ENCODE data around the gene NRN1L. TPM values are rescaled to one million over a fixed set of nuclear protein-coding genes. Genes with fewer than 3 reads are reported as not detected.

Gene NRN1L
- total RNA-seq, 2 donors from 2014 or later = not detected

DNA sequence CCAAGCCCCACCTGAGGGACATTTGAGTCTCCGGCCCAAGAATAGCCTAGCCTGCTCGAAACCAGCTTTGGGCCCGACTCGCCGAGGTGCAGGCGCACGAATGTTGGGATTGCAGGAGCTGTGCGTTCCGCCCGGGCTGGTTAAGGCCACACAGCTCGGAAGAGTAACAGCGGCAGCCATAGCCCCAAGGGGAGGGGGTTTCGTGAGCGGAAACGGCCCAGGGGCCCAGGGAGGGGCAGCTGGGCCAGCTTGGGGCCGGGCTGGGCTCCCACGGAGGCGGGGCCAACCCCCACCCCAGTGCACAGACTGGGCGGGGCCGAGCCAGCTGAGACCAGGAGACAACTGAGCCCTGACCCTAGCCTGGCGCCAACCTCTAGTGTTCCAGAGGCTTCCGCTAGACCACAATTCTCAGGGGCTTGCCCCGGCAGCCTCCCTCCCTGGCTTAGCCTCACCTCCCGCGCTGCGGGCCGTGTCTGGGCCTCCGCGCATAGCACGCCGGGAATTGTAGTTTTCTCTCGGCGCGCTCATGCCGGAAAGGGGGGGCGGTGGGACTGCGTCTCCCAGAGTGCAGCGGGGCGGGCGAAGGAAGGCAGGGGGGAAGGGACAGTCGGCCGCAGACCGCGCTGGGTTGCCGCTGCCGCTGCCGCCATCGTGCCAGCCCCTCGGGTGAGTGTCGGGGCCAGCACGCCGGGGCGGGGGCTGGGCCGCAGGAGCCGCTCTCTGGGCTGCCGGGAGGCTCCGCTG is 38.2 kb upstream of the NRN1L start, which contains the start of gene NUTF2:
Gene NUTF2, plus strand, starts transcription at position 614 of the 744 bp plus-strand sequence. CDS start 18,198 bp downstream, outside the sequence.
- peaks cover 2% of the 10 kb centered on the region for H3K36me3 ChIP-seq
- ATAC-seq (ENCODE audit: insufficient number of reproducible peaks, low FRiP score, low read depth) = peak; percentile 81
- no peaks in the 10 kb centered on the region for H3K27me3 ChIP-seq (replicated peaks; ENCODE audit: insufficient read depth)
- H3K9me3 ChIP-seq = no peaks in the 10 kb centered on the region
- peak; percentile 73 for DNase-seq (ENCODE audit: low spot score)
- TF ChIP-seq, protein P1, sequence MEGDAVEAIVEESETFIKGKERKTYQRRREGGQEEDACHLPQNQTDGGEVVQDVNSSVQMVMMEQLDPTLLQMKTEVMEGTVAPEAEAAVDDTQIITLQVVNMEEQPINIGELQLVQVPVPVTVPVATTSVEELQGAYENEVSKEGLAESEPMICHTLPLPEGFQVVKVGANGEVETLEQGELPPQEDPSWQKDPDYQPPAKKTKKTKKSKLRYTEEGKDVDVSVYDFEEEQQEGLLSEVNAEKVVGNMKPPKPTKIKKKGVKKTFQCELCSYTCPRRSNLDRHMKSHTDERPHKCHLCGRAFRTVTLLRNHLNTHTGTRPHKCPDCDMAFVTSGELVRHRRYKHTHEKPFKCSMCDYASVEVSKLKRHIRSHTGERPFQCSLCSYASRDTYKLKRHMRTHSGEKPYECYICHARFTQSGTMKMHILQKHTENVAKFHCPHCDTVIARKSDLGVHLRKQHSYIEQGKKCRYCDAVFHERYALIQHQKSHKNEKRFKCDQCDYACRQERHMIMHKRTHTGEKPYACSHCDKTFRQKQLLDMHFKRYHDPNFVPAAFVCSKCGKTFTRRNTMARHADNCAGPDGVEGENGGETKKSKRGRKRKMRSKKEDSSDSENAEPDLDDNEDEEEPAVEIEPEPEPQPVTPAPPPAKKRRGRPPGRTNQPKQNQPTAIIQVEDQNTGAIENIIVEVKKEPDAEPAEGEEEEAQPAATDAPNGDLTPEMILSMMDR (IDR thresholded peaks at IDR 0.05) = no peak
- H3K27ac ChIP-seq = peak within 1 kb of the TSS; percentile 89 to 97
- peaks cover 40 to 52% of the 10 kb centered on the region in 2 donors for H3K4me1 ChIP-seq (ENCODE audit: control insufficient read depth in 1 of 2, low read depth in 2 of 2)
- peak within 1 kb of the TSS; percentile 100 for H3K4me3 ChIP-seq

DNA sequence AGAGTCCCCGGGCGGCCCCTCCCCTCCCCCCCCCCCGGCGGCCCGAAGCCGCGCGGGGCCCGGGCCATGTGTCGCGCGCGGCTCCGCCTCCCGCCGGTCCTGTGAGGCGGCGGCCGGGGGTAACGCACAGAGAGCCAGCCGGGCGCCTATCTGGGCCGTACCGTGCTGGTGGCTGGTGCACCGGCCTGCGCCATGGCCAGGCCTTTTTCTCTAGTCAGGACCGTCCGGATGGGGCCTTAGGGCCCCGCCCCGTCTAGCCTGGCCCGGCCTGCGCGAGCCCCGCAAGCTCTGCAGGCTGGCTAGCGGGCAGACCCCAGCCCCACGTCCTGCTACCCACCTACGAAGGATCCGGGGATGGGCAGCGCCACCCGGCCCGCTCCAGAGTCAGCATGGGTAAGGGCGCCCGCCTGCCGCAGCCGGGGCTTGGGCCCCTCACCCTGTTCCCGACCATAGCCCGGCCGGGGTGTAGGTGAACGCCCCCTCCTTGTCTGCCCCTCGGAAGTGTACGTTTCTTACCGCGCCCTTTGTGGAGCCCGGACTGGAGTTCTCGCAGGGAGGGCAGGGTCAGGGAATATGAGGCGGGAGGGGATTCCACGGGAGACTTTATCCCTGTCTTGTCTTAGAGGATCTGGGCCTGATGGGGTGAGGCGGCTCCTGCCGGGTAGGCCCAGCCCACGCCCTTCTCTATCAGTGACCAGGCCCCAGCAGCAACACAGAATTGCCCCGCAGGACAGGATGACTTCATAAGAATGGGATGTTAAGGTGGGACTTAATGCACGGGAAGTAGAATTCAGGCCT is 37.4 kb upstream of the NRN1L start, which contains the start of gene CENPT:
Gene CENPT, minus strand, starts transcription at position 630 of the 798 bp plus-strand sequence. CDS start 13,834 bp downstream, outside the sequence.
- Histone ChIP-seq H3K36me3 (peaks cover 2% of the 10 kb centered on the region), H3K27ac (peak within 1 kb of the TSS; percentile 89 to 97), H3K27me3 (replicated peaks; ENCODE audit: insufficient read depth) (no peaks in the 10 kb centered on the region), H3K9me3 (no peaks in the 10 kb centered on the region), H3K4me1 (ENCODE audit: control insufficient read depth in 1 of 2, low read depth in 2 of 2) (peaks cover 40 to 52% of the 10 kb centered on the region in 2 donors), H3K4me3 (peak within 1 kb of the TSS; percentile 100)
- TF ChIP-seq, protein P1 (IDR thresholded peaks at IDR 0.05) = no peak
- ATAC-seq (ENCODE audit: insufficient number of reproducible peaks, low FRiP score, low read depth) = peak; percentile 34
- DNase-seq (ENCODE audit: low spot score) = no peak

DNA sequence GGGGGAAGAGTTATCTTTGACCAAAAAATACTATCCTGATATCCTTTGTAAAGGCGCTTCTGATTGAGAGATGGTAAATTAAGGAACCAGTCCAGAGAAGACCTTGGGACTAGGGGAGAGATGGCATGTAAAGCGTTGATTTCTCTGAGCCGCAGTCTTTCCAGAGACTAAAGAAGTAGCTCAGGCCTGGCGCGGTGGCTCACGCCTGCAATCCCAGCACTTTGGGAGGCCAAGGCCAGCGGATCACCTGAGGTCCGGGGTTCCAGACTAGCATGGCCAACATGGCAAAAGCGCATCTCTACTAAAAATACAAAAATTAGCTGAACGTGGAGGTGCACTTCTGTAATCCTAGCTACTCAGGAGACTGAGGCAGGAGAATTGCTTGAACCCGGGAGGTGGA is 36.6 kb upstream of the NRN1L start:
- Histone ChIP-seq H3K27me3 (replicated peaks; ENCODE audit: insufficient read depth) (no peaks in the 10 kb centered on the region), H3K27ac (peak overlapping the region; percentile 89 to 97), H3K4me3 (peak overlapping the region; percentile 100), H3K4me1 (ENCODE audit: control insufficient read depth in 1 of 2, low read depth in 2 of 2) (peaks cover 40 to 49% of the 10 kb centered on the region in 2 donors), H3K36me3 (peaks cover 2% of the 10 kb centered on the region), H3K9me3 (no peaks in the 10 kb centered on the region)
- TF ChIP-seq, protein P1 (IDR thresholded peaks at IDR 0.05) = no peak
- ATAC-seq (ENCODE audit: insufficient number of reproducible peaks, low FRiP score, low read depth) (no peak), DNase-seq (ENCODE audit: low spot score) (no peak)

DNA sequence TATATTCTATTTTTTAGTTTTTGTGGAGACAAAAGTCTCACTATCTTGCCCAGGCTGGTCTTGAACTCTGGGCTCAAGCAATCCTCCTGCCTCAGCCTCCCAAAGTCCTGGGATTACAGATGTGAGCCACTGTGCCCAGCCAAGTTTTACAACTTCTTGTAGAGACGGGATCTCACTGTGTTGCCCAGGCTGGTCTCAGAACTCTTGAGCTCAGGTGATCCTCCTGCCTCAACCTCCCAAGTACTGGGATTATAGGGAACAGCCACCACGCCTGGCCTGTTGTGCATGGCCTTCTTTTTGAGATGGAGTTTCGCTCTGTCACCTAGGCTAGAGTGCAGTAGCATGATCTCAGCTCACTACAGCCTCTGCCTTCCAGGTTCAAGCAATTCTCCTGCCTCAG is 31.0 kb upstream of the NRN1L start:
- TF ChIP-seq, protein P1 (IDR thresholded peaks at IDR 0.05) = no peak
- ATAC-seq (ENCODE audit: insufficient number of reproducible peaks, low FRiP score, low read depth) = no peak
- Histone ChIP-seq H3K4me1 (ENCODE audit: control insufficient read depth in 1 of 2, low read depth in 2 of 2) (peaks cover 17 to 38% of the 10 kb centered on the region in 2 donors), H3K36me3 (peaks cover 2% of the 10 kb centered on the region), H3K4me3 (no peak overlapping the region), H3K27ac (no peak overlapping the region), H3K27me3 (replicated peaks; ENCODE audit: insufficient read depth) (no peaks in the 10 kb centered on the region), H3K9me3 (no peaks in the 10 kb centered on the region)
- DNase-seq (ENCODE audit: low spot score) = no peak

DNA sequence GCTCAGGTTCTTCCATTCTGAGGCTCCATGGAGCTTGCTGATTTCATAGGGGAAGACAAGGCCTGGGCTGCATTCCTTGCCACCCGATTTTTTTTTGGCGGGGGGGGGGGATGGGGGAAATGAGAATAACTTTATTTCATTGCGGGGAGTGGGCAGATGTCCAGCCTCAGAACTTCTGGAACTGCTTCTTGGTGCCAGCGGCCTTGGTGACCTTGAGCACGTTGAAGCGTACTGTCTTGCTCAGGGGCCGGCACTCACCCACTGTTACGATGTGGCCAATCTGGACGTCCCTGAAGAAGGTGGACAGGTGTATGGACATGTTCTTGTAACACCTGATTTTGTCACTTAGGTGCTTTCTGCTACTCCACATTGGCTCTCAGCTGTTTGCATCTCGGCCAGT is 28.9 kb upstream of the NRN1L start:
- Histone ChIP-seq H3K36me3 (peaks cover 2% of the 10 kb centered on the region), H3K9me3 (no peaks in the 10 kb centered on the region), H3K4me1 (ENCODE audit: control insufficient read depth in 1 of 2, low read depth in 2 of 2) (peaks cover 15 to 38% of the 10 kb centered on the region in 2 donors), H3K27me3 (replicated peaks; ENCODE audit: insufficient read depth) (no peaks in the 10 kb centered on the region), H3K4me3 (no peak overlapping the region), H3K27ac (peak overlapping the region in 1 of 2 donors; percentile 10)
- ATAC-seq (ENCODE audit: insufficient number of reproducible peaks, low FRiP score, low read depth) (no peak), DNase-seq (ENCODE audit: low spot score) (no peak)
- TF ChIP-seq, protein P1 (IDR thresholded peaks at IDR 0.05) = no peak
